HEK293 (cell line): ENCODE results near the gene PLCH2.

Experiments used
- CTCF ChIA-PET: fragments of 350-600 bp; formaldehyde crosslinking; extraction: SDS; loops from one replicate; lab custom pipeline; 2021; ENCODE audit warnings: antibody characterized with exemption; lab: Yijun Ruan, JAX
- POLR2A ChIA-PET: fragments of 300-600 bp; formaldehyde crosslinking; extraction: SDS; loops from one replicate; lab custom pipeline; 2020; ENCODE audit warnings: antibody characterized with exemption, inconsistent platforms; lab: Yijun Ruan, JAX
- H3K27ac ChIP-seq: fragments of 200-500 bp; sonication (Bioruptor generic); 2 replicates; pipeline ENCODE4 v1.5.1; 2014; ENCODE audit warnings: low read depth, low read length, control low read depth, inconsistent platforms; ENCODE audit errors: extremely low read depth
- H3K36me3 ChIP-seq, 2 experiments: fragments of 200-500 bp in 1 of 2; sonication (Bioruptor generic) in 1 of 2; 1 replicate in 1 of 2; 2 replicates in 1 of 2; pipeline ENCODE4 v1.5.1; 2014 to 2017; ENCODE audit warnings: inconsistent platforms in 2 of 2, low read length in 2 of 2; ENCODE audit not compliant: control insufficient read depth in 2 of 2, insufficient read depth in 1 of 2
- H3K4me1 ChIP-seq: fragments of 200-500 bp; sonication (Bioruptor generic); 2 replicates; pipeline ENCODE4 v1.5.1; 2014; ENCODE audit warnings: mild to moderate bottlenecking, low read length, inconsistent platforms; ENCODE audit not compliant: control insufficient read depth, insufficient read depth
- H3K4me3 ChIP-seq: 2 replicates; pipeline ENCODE4 v1.5.1; 2011; ENCODE audit warnings: low read depth, mild to moderate bottlenecking, control low read depth, low read length, moderate library complexity
- H3K9me3 ChIP-seq: fragments of 200-500 bp; sonication (Bioruptor generic); 2 replicates; pipeline ENCODE4 v1.5.1; 2014; ENCODE audit warnings: low read depth, low read length, inconsistent platforms; ENCODE audit not compliant: control insufficient read depth, insufficient read depth
- EGR2 ChIP-seq: fragments of 450-650 bp; formaldehyde crosslinking; IDR thresholded peaks from 2 replicates; pipeline ENCODE4 v1.5.1; 2016; ENCODE audit warnings: low read depth, missing biosample characterization, missing genetic modification characterization
- IKZF3 ChIP-seq: fragments of 450-650 bp; IDR thresholded peaks from 2 replicates; pipeline ENCODE4 v1.5.0; 2018; ENCODE audit warnings: missing biosample characterization, mild to moderate bottlenecking, missing genetic modification characterization, moderate library complexity
- PRDM10 ChIP-seq: fragments of 450-650 bp; formaldehyde crosslinking; IDR thresholded peaks from 2 replicates; pipeline ENCODE4 v1.5.1; 2016; ENCODE audit warnings: missing biosample characterization, missing genetic modification characterization
- ZBTB49 ChIP-seq: fragments of 450-650 bp; formaldehyde crosslinking; IDR thresholded peaks from 2 replicates; pipeline ENCODE4 v1.5.1; 2016; ENCODE audit warnings: missing biosample characterization, missing genetic modification characterization, low read depth
- ZNF521 ChIP-seq: fragments of 450-650 bp; formaldehyde crosslinking; IDR thresholded peaks from 2 replicates; pipeline ENCODE4 v1.5.1; 2017; ENCODE audit warnings: missing biosample characterization, mild to moderate bottlenecking, missing genetic modification characterization
- ZNF558 ChIP-seq: fragments of 450-650 bp; formaldehyde crosslinking; IDR thresholded peaks from 2 replicates; pipeline ENCODE4 v1.5.1; 2016; ENCODE audit warnings: missing biosample characterization, missing genetic modification characterization
- ZNF596 ChIP-seq: fragments of 450-650 bp; IDR thresholded peaks from 2 replicates; pipeline ENCODE4 v1.5.0; 2018; ENCODE audit warnings: missing biosample characterization, mild to moderate bottlenecking, missing genetic modification characterization, moderate library complexity
- ZNF692 ChIP-seq: fragments of 450-650 bp; formaldehyde crosslinking; IDR thresholded peaks from 2 replicates; pipeline ENCODE4 v1.5.1; 2016; ENCODE audit warnings: missing biosample characterization, missing genetic modification characterization
- ZNF843 ChIP-seq: fragments of 450-650 bp; formaldehyde crosslinking; IDR thresholded peaks from 2 replicates; pipeline ENCODE4 v1.5.1; 2016; ENCODE audit warnings: missing biosample characterization, missing genetic modification characterization

PLCH2 gene

GRCh38 chr1:2513939-2514652, 38.0 kb downstream of the PLCH2 start (continued):
- TF ChIP-seq ZNF692 (tag by site-specific recombination) (no peak), PRDM10 (no peak), ZBTB49 (tag by site-specific recombination) (no peak), IKZF3 (tag by site-specific recombination) (no peak), ZNF843 (tag by site-specific recombination) (no peak), ZNF558 (tag by site-specific recombination) (no peak)

GRCh38 chr1:2514863-2515762, 39.0 kb downstream of the PLCH2 start:
- H3K27ac ChIP-seq: no peak overlapping the region
- TF ChIP-seq ZNF596 (tag by site-specific recombination): no peak
- ChIA-PET CTCF (interaction anchor here (0.5 kb wide), 1 partner anchor 19 kb away, joined by 3 read pairs; no protein-coding TSS in a partner anchor), POLR2A (interaction anchor here (1.0 kb wide), 1 partner anchor 11 kb away, joined by 4 read pairs; the partner anchor contains the start of gene PANK4)
- H3K4me1 ChIP-seq: no peaks in the 10 kb centered on the region
- no peaks in the 10 kb centered on the region for H3K9me3 ChIP-seq
- H3K36me3 ChIP-seq: peaks cover 0 to 98% of the 10 kb centered on the region in 2 experiments; a peak in 2 of 3 replicates
- H3K4me3 ChIP-seq: no peak overlapping the region

GRCh38 chr1:2515763-2516080, 39.6 kb downstream of the PLCH2 start:
- ChIA-PET POLR2A (no interaction called here), CTCF (no interaction called here)
- Histone ChIP-seq H3K4me3 (no peak overlapping the region), H3K27ac (no peak overlapping the region), H3K9me3 (no peaks in the 10 kb centered on the region), H3K4me1 (no peaks in the 10 kb centered on the region), H3K36me3 (peaks cover 0 to 97% of the 10 kb centered on the region in 2 experiments; a peak in 2 of 3 replicates)
- TF ChIP-seq ZNF521 (tag by site-specific recombination): no peak
- peak; percentile 35; the same call in 1 of the 2 replicates for TF ChIP-seq EGR2 (tag by site-specific recombination)
